ENCODE data around the gene BAG3. TPM values are rescaled to one million over a fixed set of nuclear protein-coding genes. Genes with fewer than 3 reads are reported as not detected.
A peak's percentile ranks its signal among the peaks of the same experiment; 100 is the strongest.

Gene BAG3
- total RNA-seq, 1 experiment from 2014 or later, result 131 TPM

DNA sequence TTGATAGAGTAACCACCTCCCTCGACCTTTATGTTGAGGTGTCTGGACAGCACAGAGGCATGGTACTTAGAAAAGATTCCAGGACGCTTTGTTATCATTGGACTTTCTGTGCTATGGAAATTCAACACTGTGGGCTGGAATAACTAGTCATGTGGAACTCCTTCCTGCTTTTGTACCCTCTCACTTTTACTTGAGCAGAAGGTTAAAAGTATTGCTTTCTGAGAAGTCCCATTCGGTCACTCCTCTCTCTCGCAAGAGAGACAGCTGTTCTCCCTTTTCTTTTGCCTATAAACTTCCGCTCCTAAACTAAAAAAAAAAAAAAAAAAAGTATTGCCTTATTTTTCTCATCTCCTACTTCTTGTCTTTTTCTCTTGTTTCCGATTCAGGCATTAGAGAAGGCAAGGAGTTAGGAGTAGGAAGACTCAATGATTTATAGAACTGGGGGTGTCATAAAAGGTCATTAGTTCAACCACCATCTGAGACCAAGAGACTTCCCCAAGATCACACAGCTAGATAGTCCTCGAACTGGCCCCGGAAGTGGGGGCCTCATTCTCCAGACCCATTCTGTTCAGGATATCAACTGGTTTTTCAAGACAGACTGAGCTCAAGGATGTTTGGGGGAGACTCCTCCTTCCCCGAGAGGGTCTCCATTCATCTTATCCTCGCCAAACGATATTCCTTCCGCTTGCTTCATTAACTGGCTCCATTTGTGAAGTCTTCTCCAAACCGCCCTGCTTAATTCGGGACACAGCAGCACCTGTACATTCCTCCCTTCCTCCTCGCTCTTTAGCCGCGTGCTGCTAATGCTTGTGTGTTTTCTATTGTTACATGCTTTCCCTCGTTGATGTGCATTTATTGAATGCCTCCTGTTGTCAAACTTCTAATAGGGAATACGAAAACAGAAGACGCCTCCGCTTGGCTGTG is 73.7 kb downstream of the BAG3 start:
- Histone ChIP-seq H3K27me3 (ENCODE audit: control insufficient read depth, insufficient read depth, low read length) (no peaks in the 10 kb centered on the region), H3K4me1 (ENCODE audit: control insufficient read depth, insufficient read depth, low read length) (peaks cover 37% of the 10 kb centered on the region), H3K9me3 (ENCODE audit: control insufficient read depth, insufficient read depth, low read depth, low read length) (no peaks in the 10 kb centered on the region), H3K36me3 (ENCODE audit: control insufficient read depth, insufficient read depth, low read length) (no peaks in the 10 kb centered on the region; the same call in 1 of the 2 replicates), H3K4me3 (ENCODE audit: low read depth in 2 of 2, low read length in 2 of 2) (peak overlapping the region; percentile 60 to 74), H3K27ac (ENCODE audit: low read length) (peak overlapping the region; percentile 96)
- ATAC-seq (peak; percentile 31), DNase-seq (ENCODE audit: low read depth, low spot score) (no peak)
- in situ Hi-C loops (cut with HindIII; ENCODE audit: low pct_unique_long_range_greater_than_20kb, low sequenced_read_pairs), result no loop called here
- TF ChIP-seq CTCF (IDR thresholded peaks at IDR 0.05), result no peak
- no peak for TF ChIP-seq REST (IDR thresholded peaks at IDR 0.05; ENCODE audit: insufficient read depth in 1 of 2, low read depth in 2 of 2, low read length in 1 of 2)
- intact Hi-C loops (cut with micrococcal nuclease; ENCODE audit: unreplicated experiment), result no loop called here
- CTCF ChIA-PET, result interaction anchor here (0.5 to 2.4 kb wide), 7 partner anchors 13 to 283 kb away, joined by 3 to 13 read pairs (median 4); no protein-coding TSS in a partner anchor
- POLR2A ChIA-PET, result interaction anchor here (0.5 to 1.6 kb wide), 6 partner anchors 11 to 1021 kb away, joined by 3 to 8 read pairs (median 6); no protein-coding TSS in a partner anchor
- TSS peak; percentile 92 for BruUV-seq (replicated peaks)

- no peaks in the 10 kb centered on the region for H3K27me3 ChIP-seq (ENCODE audit: control insufficient read depth, insufficient read depth, low read length)
- peak overlapping the region; percentile 96 for H3K27ac ChIP-seq (ENCODE audit: low read length)
- ATAC-seq (no peak), DNase-seq (ENCODE audit: low read depth, low spot score) (no peak)
- POLR2A ChIA-PET, result interaction anchor here (0.6 to 1.6 kb wide), 7 partner anchors 9 to 477 kb away, joined by 3 to 8 read pairs (median 4); no protein-coding TSS in a partner anchor
- H3K4me3 ChIP-seq (ENCODE audit: low read depth in 2 of 2, low read length in 2 of 2), result peak overlapping the region; percentile 60 to 74
- no TSS peak for BruUV-seq (replicated peaks)
- TF ChIP-seq POLR2AphosphoS5 (IDR thresholded peaks at IDR 0.05; ENCODE audit: low read depth, low read length) (peak; percentile 89), SIN3A (IDR thresholded peaks at IDR 0.05; ENCODE audit: borderline replicate concordance, insufficient read depth, low read depth, low read length) (no peak), REST (IDR thresholded peaks at IDR 0.05; ENCODE audit: insufficient read depth in 1 of 2, low read depth in 2 of 2, low read length in 1 of 2) (no peak), TCF7L2 (IDR thresholded peaks at IDR 0.05; ENCODE audit: low read depth, low read length) (no peak), CTCF (IDR thresholded peaks at IDR 0.05) (no peak)
- CTCF ChIA-PET, result interaction anchor here (0.7 to 2.4 kb wide), 5 partner anchors 12 to 186 kb away, joined by 3 to 13 read pairs (median 5); no protein-coding TSS in a partner anchor
- in situ Hi-C loops (cut with HindIII; ENCODE audit: low pct_unique_long_range_greater_than_20kb, low sequenced_read_pairs), result no loop called here
- intact Hi-C loops (cut with micrococcal nuclease; ENCODE audit: unreplicated experiment), result no loop called here
- H3K36me3 ChIP-seq (ENCODE audit: control insufficient read depth, insufficient read depth, low read length), result no peaks in the 10 kb centered on the region; the same call in 1 of the 2 replicates
- peaks cover 37% of the 10 kb centered on the region for H3K4me1 ChIP-seq (ENCODE audit: control insufficient read depth, insufficient read depth, low read length)
- no peaks in the 10 kb centered on the region for H3K9me3 ChIP-seq (ENCODE audit: control insufficient read depth, insufficient read depth, low read depth, low read length)
Measured at GRCh38 chr10:119725517-119725827, 74.3 kb downstream of the BAG3 start.

Measured in Panc1 (cell line).